HepG2 (cell line): ENCODE results near the gene SULT1B1. TPM values are rescaled to one million over a fixed set of nuclear protein-coding genes. Genes with fewer than 3 reads are reported as not detected.

Experiments
- ELF4 ChIP-seq: sonication (generic); formaldehyde crosslinking; IDR thresholded peaks from 2 replicates; pipeline ENCODE4 v1.5.0; 2020; ENCODE audit warnings: missing genetic modification reagents, mild to moderate bottlenecking, moderate library complexity, borderline replicate concordance
- KAT8 ChIP-seq: IDR thresholded peaks from 2 replicates; pipeline ENCODE4 v1.6.1; 2016; ENCODE audit warnings: missing genetic modification reagents, missing compliant biosample characterization
- KDM1A ChIP-seq: IDR thresholded peaks from 2 replicates; pipeline ENCODE4 v1.6.1; 2016; ENCODE audit warnings: missing compliant biosample characterization
- MAFK ChIP-seq, 2 experiments: IDR thresholded peaks in 1 of 2; conservative IDR thresholded peaks in 1 of 2; 2 replicates each; pipeline ENCODE4 v1.6.1; 2011; ENCODE audit warnings: improper control_type of control experiment in 2 of 2, low read length in 2 of 2
- MEF2D ChIP-seq: sonication (generic); formaldehyde crosslinking; IDR thresholded peaks from 2 replicates; pipeline ENCODE4 v1.5.1; 2020; ENCODE audit warnings: mild to moderate bottlenecking, missing genetic modification reagents
- NCOA1 ChIP-seq: sonication (generic); formaldehyde crosslinking; IDR thresholded peaks from 2 replicates; pipeline ENCODE4 v1.9.0; 2021; ENCODE audit warnings: missing genetic modification reagents
- PHF8 ChIP-seq: sonication (generic); formaldehyde crosslinking; IDR thresholded peaks from 2 replicates; pipeline ENCODE4 v1.5.0; 2020; ENCODE audit warnings: missing genetic modification reagents
- PITX1 ChIP-seq: sonication (generic); formaldehyde crosslinking; IDR thresholded peaks from 2 replicates; pipeline ENCODE4 v1.5.1; 2020; ENCODE audit warnings: mild to moderate bottlenecking, missing genetic modification reagents
- SKI ChIP-seq: fragments of 450-650 bp; IDR thresholded peaks from one replicate; pipeline ENCODE4 v1.6.1; 2018; ENCODE audit warnings: mild to moderate bottlenecking; ENCODE audit not compliant: partially characterized antibody
- SMAD9 ChIP-seq: sonication (generic); formaldehyde crosslinking; IDR thresholded peaks from 2 replicates; pipeline ENCODE4 v1.5.1; 2020; ENCODE audit warnings: mild to moderate bottlenecking, missing genetic modification reagents
- TEAD3 ChIP-seq: optimal IDR thresholded peaks from 2 replicates; pipeline ENCODE3; 2016; ENCODE audit warnings: borderline replicate concordance
- TRIM22 ChIP-seq: fragments of 450-650 bp; IDR thresholded peaks from 2 replicates; pipeline ENCODE4 v1.6.1; 2017
- YEATS4 ChIP-seq: sonication (generic); formaldehyde crosslinking; IDR thresholded peaks from 2 replicates; pipeline ENCODE4 v1.4.0; 2020; ENCODE audit warnings: missing genetic modification reagents, borderline replicate concordance
- ZBTB42 ChIP-seq: sonication (generic); formaldehyde crosslinking; IDR thresholded peaks from 2 replicates; pipeline ENCODE4 v1.5.0; 2020; ENCODE audit warnings: mild to moderate bottlenecking, missing genetic modification reagents
- ZNF142 ChIP-seq: sonication (generic); formaldehyde crosslinking; IDR thresholded peaks from 2 replicates; pipeline ENCODE4 v1.4.0; 2020; ENCODE audit warnings: missing genetic modification reagents
- ZNF260 ChIP-seq: sonication (generic); formaldehyde crosslinking; IDR thresholded peaks from 2 replicates; pipeline ENCODE4 v1.4.0; 2020; ENCODE audit warnings: missing genetic modification reagents, low read depth, mild to moderate bottlenecking, borderline replicate concordance
- ZNF337 ChIP-seq: sonication (generic); formaldehyde crosslinking; IDR thresholded peaks from 2 replicates; pipeline ENCODE4 v1.5.1; 2020; ENCODE audit warnings: missing genetic modification reagents, low read depth, mild to moderate bottlenecking, borderline replicate concordance
- ZNF446 ChIP-seq: sonication (generic); formaldehyde crosslinking; IDR thresholded peaks from 2 replicates; pipeline ENCODE4 v1.5.0; 2020; ENCODE audit warnings: mild to moderate bottlenecking, missing genetic modification reagents
- ZNF549 ChIP-seq: sonication (generic); formaldehyde crosslinking; IDR thresholded peaks from 2 replicates; pipeline ENCODE4 v1.5.0; 2020; ENCODE audit warnings: missing genetic modification reagents
- ZNF558 ChIP-seq: sonication (generic); formaldehyde crosslinking; IDR thresholded peaks from 2 replicates; pipeline ENCODE4 v1.9.0; 2022; ENCODE audit warnings: mild to moderate bottlenecking, missing genetic modification reagents, borderline replicate concordance
- ZNF782 ChIP-seq: sonication (generic); formaldehyde crosslinking; IDR thresholded peaks from 2 replicates; pipeline ENCODE4 v1.4.0; 2020; ENCODE audit warnings: missing genetic modification reagents, mild to moderate bottlenecking, borderline replicate concordance
- ZNF83 ChIP-seq: sonication (generic); formaldehyde crosslinking; IDR thresholded peaks from 2 replicates; pipeline ENCODE4 v1.4.0; 2020; ENCODE audit warnings: missing genetic modification reagents, mild to moderate bottlenecking, borderline replicate concordance
- ZSCAN9 ChIP-seq: IDR thresholded peaks from 2 replicates; pipeline ENCODE4 v1.6.1; 2016; ENCODE audit warnings: borderline replicate concordance
- polyA plus RNA-seq, 8 experiments: library from polyadenylated mRNA; depleted of rRNA in 3 of 8; stranded (reverse) in 7 of 8; unstranded in 1 of 8; fragments of >200 nt; fragmentation: Illumina TruSeq in 4 of 8; extraction: Trizol in 4 of 8; gene quantifications; 2 replicates each; pipeline versions ENCODE4 v1.2.1 to v1.2.3, GENCODE V29; 2011 to 2016; ENCODE audit warnings: low read depth in 4 of 8, missing spikeins in 1 of 8, mixed read lengths in 1 of 8; ENCODE audit not compliant: insufficient read depth in 1 of 8
- total RNA-seq, 5 experiments: library from RNA; depleted of rRNA; stranded (reverse); fragments of >200 nt; fragmentation: Illumina TruSeq; extraction: Trizol; gene quantifications; 2 replicates each; pipeline ENCODE4 v1.2.3, GENCODE V29; 2016; ENCODE audit warnings: low read depth in 1 of 5

The SULT1B1 gene
- total and polyA plus RNA-seq, 2 of the 13 experiments (the other 11 are each of a cell fraction or from before 2014, with no cell fraction given): 0.20 to 0.25 TPM

- TF ChIP-seq ZNF337 (no peak), YEATS4 (CRISPR knock-in tag) (peak; percentile 12; the same call in 1 of the 2 replicates), ZNF782 (no peak), SMAD9 (CRISPR knock-in tag) (no peak), PHF8 (no peak), MAFK (conservative IDR thresholded peaks at IDR 0.05 in 1 of 2, IDR thresholded peaks at IDR 0.05 in 1 of 2; ENCODE audit: low read length in 2 of 2) (no peak), TRIM22 (no peak), ZNF142 (CRISPR knock-in tag) (no peak), ZNF83 (CRISPR knock-in tag) (no peak), NCOA1 (no peak), ELF4 (CRISPR knock-in tag) (no peak), ZNF558 (CRISPR knock-in tag) (no peak), ZNF549 (CRISPR knock-in tag) (no peak), ZNF446 (CRISPR knock-in tag) (no peak), ZSCAN9 (CRISPR knock-in tag) (peak; percentile 79), MEF2D (CRISPR knock-in tag) (peak; percentile 56; the same call in 1 of the 2 replicates), KDM1A (CRISPR knock-in tag) (no peak; the same call in 1 of the 2 replicates), KAT8 (CRISPR knock-in tag) (peak; percentile 66), ZNF260 (CRISPR knock-in tag) (no peak), TEAD3 (peak; percentile 91), SKI (peak; percentile 22), ZBTB42 (CRISPR knock-in tag) (no peak), PITX1 (CRISPR knock-in tag) (peak; percentile 95)
These were observed 21.3 kb upstream of the SULT1B1 start (continued) for GRCh38 chr4:69781458-69782418.
